LNCaP clone FGC (cell line): ENCODE results near the gene MAPKAPK2.

ENCODE experiments used
- DNase-seq: peaks from one replicate; pipeline ENCODE4 v3.0.0-alpha.2; 2011; ENCODE audit warnings: low read depth
- H3K4me3 ChIP-seq: 2 replicates; pipeline ENCODE4 v1.5.1; 2011; ENCODE audit warnings: mild to moderate bottlenecking, low read depth, low read length, control low read depth
- TF ChIP-seq, protein P1 (sequence below): IDR thresholded peaks from 2 replicates; pipeline ENCODE4 v1.5.1; 2012; ENCODE audit warnings: mild to moderate bottlenecking; ENCODE audit not compliant: control insufficient read depth, insufficient read depth; ENCODE audit errors: extremely low read depth

The MAPKAPK2 gene

DNA sequence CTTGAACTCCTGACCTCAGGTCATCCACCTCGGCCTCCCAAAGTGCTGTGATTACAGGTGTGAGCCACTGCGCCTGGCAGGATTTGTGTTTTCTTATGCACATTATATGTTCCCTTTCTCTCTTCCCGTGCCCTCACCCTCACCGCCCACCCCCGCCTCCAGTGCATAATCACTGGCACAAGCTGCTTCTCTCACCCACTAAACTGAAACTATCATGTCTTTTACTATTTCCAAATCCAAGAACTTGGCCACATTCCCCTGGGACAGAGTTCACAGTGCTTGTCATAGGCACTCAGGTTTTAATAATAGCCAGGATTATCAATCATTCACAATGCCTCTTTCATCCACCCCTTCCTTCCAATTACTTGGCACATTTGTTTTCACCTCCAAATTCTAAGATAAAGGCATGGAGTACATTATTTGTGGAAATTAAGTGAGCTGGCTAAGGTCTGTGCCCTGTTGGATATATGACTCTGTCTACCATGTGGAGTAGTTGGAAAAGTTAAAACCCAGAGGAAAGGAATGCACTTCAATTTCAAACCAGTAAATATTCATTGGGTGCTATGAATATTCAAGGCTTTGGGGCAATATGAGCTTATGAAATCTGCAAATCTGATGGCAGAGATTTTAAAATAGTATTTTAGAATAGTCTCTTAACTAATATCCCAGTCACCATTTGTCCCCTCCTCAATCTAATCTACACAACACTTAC, 17.6 kb upstream of the MAPKAPK2 start:
- TF ChIP-seq, protein P1, sequence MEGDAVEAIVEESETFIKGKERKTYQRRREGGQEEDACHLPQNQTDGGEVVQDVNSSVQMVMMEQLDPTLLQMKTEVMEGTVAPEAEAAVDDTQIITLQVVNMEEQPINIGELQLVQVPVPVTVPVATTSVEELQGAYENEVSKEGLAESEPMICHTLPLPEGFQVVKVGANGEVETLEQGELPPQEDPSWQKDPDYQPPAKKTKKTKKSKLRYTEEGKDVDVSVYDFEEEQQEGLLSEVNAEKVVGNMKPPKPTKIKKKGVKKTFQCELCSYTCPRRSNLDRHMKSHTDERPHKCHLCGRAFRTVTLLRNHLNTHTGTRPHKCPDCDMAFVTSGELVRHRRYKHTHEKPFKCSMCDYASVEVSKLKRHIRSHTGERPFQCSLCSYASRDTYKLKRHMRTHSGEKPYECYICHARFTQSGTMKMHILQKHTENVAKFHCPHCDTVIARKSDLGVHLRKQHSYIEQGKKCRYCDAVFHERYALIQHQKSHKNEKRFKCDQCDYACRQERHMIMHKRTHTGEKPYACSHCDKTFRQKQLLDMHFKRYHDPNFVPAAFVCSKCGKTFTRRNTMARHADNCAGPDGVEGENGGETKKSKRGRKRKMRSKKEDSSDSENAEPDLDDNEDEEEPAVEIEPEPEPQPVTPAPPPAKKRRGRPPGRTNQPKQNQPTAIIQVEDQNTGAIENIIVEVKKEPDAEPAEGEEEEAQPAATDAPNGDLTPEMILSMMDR, result no peak
- DNase-seq, result no peak
- no peak overlapping the region for H3K4me3 ChIP-seq

DNA sequence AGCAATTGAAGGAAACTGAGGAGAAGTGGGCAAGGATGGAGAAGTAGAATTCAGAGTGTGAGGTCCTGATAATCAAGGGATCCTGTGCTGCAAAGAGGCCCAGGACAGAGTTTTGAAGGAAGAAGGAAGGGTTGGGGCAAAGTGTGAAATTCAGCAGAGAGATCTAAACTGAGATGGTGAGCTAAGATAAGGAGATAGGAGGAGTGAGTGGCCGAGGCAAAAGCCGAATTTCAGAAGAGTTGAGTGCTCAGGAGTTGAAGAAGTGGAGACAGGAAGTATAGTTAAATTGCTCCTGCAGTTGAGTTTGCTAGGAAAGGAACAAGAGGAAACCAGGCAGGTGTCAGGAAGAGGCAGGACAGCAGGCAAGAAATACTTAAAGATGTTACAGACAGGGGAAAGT, 16.4 kb upstream of the MAPKAPK2 start:
- H3K4me3 ChIP-seq, result no peak overlapping the region
- no peak for DNase-seq
- TF ChIP-seq, protein P1, result no peak

DNA sequence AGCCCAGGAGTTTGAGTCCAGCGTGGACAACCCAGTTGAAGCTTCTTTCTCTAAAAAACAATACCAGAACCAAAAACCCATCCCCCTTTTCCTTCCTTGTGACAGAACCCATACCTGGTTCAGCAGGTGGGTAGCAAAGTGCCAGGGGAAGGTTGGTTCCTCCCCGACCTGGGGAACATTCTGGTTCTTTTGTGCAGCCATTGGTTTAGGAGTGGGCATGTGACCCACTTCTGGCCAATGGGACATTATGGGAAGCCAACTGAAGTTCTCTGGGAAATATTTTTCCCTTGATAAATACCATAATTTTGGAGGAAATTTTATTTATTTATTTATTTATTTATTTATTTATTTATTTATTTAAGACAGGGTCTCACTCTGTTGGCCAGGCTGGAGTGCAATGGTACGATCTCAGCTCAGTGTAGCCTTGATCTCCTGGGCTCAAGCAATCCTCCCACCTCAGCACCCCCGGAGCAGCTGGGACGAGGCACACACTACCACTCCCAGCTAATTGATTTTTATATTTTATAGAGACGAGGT, 15.8 kb upstream of the MAPKAPK2 start:
- H3K4me3 ChIP-seq, result no peak overlapping the region
- no peak for DNase-seq
- TF ChIP-seq, protein P1, result no peak

GRCh38 chr1:206672011-206672688, 12.6 kb upstream of the MAPKAPK2 start:
- DNase-seq, result no peak
- TF ChIP-seq, protein P1, result no peak
- H3K4me3 ChIP-seq, result no peak overlapping the region

GRCh38 chr1:206672844-206673758, 11.6 kb upstream of the MAPKAPK2 start:
- TF ChIP-seq, protein P1, result no peak
- DNase-seq, result no peak

GRCh38 chr1:206674236-206674635, 10.5 kb upstream of the MAPKAPK2 start:
- TF ChIP-seq, protein P1, result no peak
- no peak for DNase-seq
- H3K4me3 ChIP-seq, result no peak overlapping the region

More at GRCh38 chr1:206672844-206673758, 11.6 kb upstream of the MAPKAPK2 start:
- no peak overlapping the region for H3K4me3 ChIP-seq
